HG03025 (cell line): Measurements from ENCODE around the gene FAM240B.

Experiments used
- ATAC-seq: cut with Tn5 transposase; IDR thresholded peaks from one replicate; pipeline ENCODE4 v1.9.1; 2021; ENCODE audit warnings: mild to moderate bottlenecking, moderate library complexity; ENCODE audit not compliant: unreplicated experiment, low FRiP score

Gene FAM240B

GRCh38 chr9:38671748-38672147, 48.2 kb downstream of the FAM240B start:
- no peak for ATAC-seq

GRCh38 chr9:38671372-38671731, 48.6 kb downstream of the FAM240B start:
- no peak for ATAC-seq

DNA sequence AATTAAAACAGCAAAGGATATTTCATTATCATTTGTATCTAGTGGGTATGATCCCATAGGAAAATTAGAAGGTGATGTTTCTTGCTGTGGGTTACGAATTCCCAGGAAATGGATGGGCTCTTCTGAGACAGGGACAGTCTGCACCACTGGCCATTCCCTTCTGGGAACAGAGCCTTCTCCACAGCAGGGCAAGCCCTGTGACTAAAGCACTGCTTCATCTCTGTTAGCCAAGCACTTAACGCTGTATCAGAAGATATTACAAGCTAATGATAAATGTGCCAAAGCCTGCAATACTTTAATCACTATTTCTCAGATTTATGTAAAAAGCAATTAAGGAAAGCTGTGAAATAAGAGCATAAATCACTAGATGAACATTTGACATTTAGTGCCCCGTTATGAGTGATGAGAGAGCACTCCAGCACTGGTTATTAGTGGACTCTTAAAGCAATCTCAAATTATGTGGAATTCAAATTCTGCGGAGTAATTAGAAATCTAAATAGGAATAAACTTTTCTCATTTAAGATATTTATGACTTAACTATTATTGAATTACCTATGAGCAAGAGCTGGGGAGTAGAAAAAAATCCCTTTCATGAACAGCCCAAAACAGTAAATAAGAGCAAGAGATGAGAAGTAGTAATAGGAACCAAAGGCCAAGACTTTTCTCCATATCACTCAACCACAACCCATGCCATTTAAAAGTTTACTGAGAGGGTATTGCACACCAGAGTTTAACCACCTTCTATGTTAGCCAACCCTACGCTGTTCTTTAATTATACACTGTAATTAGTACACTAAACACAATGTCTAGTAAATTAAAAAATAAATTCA, 49.2 kb downstream of the FAM240B start:
- no peak for ATAC-seq

DNA sequence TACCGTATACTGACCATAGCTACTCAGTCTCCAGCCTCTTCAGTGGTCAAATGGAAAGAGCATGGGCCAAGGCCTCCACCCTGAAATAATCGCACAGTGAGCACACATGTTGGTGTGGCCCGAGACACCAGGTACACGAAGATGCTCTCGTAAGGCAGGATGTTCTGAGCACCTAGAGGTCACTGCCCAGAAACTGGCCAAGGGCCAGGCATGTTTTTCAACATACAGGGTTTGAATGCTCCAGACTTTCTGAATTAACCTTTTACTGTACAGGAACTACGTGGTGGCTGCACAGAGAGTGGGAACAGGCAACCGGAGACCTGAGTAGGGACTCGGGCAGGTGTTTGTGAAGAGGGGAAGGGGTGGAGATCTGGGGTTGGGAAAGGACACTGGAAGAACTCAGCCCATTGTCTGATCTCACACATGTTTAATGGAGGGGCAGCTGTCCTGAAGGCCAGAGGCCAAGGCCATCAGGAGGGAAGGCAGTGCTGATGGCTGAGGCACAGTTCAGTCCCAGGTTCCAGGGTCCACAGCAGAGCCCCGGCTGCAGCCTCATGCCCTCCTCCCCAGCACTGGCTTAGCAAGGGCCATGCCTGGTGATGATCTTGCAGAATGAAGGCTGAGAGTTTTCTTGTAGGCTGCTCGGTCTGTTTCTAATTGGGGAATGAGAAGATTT, 51.0 kb downstream of the FAM240B start:
- ATAC-seq, result no peak

DNA sequence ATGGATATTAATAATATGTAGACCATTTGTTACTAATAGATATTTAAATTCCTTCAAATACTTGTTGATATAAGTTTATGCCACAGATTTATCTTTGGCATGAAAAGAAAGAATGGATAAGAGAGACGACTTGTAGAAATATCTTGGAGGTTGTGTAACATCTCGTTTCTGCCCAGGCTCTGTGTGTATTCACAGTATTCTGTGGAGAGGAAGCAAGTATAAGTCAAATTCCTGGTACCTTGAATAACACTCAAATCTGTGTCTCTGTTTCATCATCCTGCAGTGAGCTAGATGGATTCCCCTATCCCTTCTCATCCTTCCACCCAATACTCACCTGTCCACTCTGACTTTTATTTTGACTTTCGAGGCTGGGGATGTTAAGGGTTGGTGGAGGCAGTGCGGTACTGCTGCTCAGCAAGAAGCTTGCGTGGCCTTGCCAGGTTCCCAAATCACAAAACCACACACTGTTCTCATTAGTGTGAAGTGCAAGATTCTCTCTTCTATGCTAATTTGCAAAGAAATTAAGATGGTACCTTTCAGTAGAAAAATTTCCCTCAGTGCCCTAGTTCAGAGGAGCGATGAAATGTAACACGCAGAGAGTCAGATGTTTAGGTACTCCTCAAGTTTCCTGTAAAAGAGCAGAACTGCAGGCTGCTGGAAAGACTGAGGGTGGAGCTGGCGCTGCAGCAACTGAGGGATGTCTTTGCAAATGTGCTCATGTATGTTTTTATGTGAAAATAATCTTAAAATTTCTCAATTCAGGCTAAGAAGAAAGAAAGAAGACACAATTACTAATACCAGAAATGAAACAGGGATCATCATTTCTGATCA, 57.0 kb downstream of the FAM240B start:
- ATAC-seq, result no peak

- ATAC-seq, result no peak
Measured at GRCh38 chr9:38659538-38659937, 60.4 kb downstream of the FAM240B start.

- ATAC-seq, result no peak
Measured at GRCh38 chr9:38656896-38657295, 63.0 kb downstream of the FAM240B start.

DNA sequence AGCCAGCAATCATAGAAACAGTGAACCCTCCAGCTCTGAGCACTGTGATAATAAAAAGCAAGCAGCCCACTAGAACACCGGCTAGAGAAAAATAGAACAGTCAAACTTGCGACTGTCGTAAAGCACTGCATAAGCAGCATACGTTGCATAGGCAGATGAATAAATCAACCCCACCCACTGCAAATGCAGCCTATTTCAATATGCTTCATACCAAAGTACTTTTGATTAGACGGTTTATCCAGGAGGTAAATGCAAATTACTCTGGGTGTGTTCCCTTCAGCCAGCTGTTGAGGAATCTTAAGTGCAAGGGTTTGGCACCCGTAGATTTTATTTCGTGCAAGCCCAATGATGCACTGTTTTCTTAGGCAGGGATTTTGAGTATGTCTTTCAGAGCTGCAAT, 67.4 kb downstream of the FAM240B start:
- ATAC-seq, result no peak

DNA sequence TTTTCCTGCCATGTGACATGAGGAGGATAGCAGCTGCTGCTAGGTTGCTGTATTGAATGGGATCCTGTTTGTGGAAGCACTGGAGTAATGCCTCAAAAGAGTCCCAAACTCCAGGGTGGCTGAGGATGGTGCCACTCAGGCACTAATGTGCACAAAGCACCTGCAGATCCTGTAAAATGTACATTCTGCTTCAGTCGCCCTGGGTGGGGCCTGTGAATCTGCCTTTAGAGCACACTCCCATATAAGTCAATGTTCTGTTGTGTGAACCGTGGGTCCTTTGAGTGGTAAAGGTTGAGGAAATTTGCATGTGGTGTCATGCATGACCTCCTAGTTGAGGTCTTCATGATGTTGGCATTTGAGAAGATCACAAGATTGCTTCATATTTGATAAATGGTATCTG, 67.9 kb downstream of the FAM240B start:
- ATAC-seq, result no peak

- ATAC-seq, result no peak
Measured at GRCh38 chr9:38651400-38652042, 68.4 kb downstream of the FAM240B start.

DNA sequence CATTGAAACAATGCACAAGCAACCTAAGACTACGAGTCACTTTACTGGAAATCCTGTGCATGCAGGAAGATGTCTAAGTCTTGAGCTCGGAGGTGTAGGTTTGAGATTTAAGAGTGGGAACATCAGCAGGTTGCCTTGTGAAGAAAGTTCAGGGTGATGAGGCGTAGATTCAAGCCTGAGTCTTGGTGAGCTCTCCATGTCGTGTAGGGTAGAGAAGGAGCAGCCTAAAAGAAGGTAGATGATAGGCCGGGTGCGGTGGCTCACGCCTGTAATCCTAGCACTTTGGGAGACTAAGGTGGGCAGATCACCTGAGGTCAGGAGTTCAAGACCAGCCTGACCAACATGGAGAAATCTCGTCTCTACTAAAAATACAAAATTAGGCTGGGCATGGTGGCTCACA, 69.4 kb downstream of the FAM240B start:
- ATAC-seq, result no peak

DNA sequence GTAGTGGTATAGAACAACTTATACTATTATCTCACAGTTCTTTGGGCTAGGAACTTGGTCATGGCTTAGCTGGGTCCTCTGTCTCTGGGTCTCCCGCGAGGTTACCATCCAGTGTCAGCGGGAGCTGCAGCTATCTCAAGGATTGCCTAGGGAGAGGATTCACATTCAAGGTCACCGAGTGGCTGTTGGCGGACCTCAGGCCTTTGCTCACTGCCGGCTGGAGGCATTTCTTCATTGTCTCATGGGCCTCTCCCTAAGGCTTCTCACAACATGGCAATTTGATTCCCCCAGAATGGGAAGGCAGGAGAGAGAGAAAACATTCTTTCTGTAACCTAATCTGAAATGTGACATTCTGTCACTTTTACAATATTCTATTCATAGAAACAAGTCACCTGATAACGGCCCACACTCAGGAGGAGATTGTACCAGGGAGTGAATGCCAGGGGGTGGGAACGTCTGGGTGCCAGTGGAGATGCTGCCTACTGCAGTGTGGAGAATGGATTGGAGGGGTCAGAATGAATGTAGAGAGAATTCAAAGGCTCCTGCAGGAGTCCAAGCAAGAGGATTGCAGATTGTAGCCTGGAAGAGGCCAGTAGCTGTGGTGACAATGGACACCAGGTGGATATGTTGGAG, 70.1 kb downstream of the FAM240B start:
- no peak for ATAC-seq

DNA sequence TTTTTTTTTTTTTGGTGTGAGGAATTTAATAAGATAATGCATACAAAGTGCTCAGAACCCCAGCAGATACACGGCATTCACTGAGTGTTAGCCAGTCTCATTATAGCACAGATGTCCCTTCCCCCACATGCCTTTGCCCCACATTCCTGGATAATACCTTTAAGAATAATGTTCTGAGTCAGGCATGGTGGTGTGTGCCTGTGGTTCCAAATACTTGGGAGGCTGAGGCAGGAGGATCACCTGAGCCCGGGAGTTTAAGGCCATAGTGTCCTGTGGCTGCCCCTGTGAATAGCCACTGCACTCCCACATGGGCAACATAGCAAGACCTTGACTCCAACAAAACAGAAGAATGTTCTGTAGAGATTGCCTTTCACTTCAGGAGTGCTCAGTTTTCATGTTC, 75.3 kb downstream of the FAM240B start:
- no peak for ATAC-seq
